Brain microvascular endothelial cell (primary cell): Measurements from ENCODE around the gene PACRG.

Experiments used
- DNase-seq: peaks from one replicate; pipeline ENCODE4 v3.0.0-alpha.2; 2020
- H3K27ac ChIP-seq: fragments of 250-450 bp; sonication (Bioruptor Pico); 2 replicates; pipeline ENCODE4 v1.5.1; 2020; ENCODE audit warnings: mild to moderate bottlenecking, moderate library complexity
- H3K27me3 ChIP-seq: fragments of 250-450 bp; sonication (Bioruptor Pico); replicated peaks from 2 replicates; pipeline ENCODE4 v1.5.1; 2020; ENCODE audit warnings: mild to moderate bottlenecking
- H3K36me3 ChIP-seq: fragments of 250-450 bp; sonication (Bioruptor Pico); replicated peaks from 2 replicates; pipeline ENCODE4 v1.5.1; 2020; ENCODE audit warnings: mild to moderate bottlenecking
- H3K4me3 ChIP-seq: 2 replicates; pipeline ENCODE4 v1.5.1; 2011; ENCODE audit warnings: low read depth, mild to moderate bottlenecking, control low read depth, low read length, moderate library complexity
- in situ Hi-C: cut with HindIII; loops from 2 replicates; pipeline ENCODE4 v1.10.0; 2017; ENCODE audit warnings: low sequenced_read_pairs, low pct_ligation_motif_present
- TF ChIP-seq, protein P1 (sequence below): IDR thresholded peaks from 2 replicates; pipeline ENCODE4 v1.5.1; 2011; ENCODE audit warnings: low read depth, mild to moderate bottlenecking, moderate library complexity, low read length, control low read depth, inconsistent platforms; ENCODE audit errors: missing control alignments

The PACRG gene

GRCh38 chr6:162943369-162943768 lies 215.6 kb downstream of the PACRG start:
- Histone ChIP-seq H3K27me3 (no peaks in the 10 kb centered on the region), H3K4me3 (no peak overlapping the region)
- in situ Hi-C loops, result no loop called here

DNA sequence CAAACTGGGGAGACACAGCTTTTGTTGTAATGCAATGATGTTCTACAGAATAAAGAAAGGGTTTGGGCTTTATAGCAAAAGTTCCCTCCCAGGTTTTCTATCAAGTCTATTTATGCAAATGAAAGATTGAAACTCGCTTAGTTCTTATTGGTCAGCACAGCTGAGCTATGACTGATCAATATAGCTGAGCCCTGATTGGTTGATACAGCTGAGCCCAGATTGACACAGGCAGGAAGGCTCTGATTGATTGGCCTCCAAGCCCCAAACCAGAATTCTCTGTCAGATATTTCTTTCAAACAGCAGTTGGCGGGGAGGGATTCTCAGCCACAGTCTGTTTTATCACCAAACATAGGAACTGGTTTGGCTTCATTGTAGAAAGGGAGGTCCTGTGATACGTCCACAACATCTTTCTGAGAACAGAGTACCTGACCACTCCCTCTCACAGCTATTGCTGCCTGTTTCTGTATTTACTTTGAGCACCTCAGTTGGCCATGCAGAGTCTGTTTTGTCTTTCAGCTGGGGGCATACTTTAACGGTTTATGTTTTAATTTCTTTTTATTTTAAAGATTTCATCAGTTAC lies 223.5 kb downstream of the PACRG start:
- no peak for DNase-seq
- Histone ChIP-seq H3K27ac (no peak overlapping the region), H3K36me3 (no peaks in the 10 kb centered on the region), H3K4me3 (no peak overlapping the region), H3K27me3 (no peaks in the 10 kb centered on the region)
- in situ Hi-C loops, result no loop called here
- TF ChIP-seq, protein P1, sequence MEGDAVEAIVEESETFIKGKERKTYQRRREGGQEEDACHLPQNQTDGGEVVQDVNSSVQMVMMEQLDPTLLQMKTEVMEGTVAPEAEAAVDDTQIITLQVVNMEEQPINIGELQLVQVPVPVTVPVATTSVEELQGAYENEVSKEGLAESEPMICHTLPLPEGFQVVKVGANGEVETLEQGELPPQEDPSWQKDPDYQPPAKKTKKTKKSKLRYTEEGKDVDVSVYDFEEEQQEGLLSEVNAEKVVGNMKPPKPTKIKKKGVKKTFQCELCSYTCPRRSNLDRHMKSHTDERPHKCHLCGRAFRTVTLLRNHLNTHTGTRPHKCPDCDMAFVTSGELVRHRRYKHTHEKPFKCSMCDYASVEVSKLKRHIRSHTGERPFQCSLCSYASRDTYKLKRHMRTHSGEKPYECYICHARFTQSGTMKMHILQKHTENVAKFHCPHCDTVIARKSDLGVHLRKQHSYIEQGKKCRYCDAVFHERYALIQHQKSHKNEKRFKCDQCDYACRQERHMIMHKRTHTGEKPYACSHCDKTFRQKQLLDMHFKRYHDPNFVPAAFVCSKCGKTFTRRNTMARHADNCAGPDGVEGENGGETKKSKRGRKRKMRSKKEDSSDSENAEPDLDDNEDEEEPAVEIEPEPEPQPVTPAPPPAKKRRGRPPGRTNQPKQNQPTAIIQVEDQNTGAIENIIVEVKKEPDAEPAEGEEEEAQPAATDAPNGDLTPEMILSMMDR, result no peak

More at GRCh38 chr6:162943369-162943768, 215.6 kb downstream of the PACRG start:
- Histone ChIP-seq H3K36me3 (no peaks in the 10 kb centered on the region), H3K27ac (peak overlapping the region; percentile 32)
- TF ChIP-seq, protein P1, result no peak
- DNase-seq, result no peak

- TF ChIP-seq, protein P1, result no peak
- no peak overlapping the region for H3K4me3 ChIP-seq
- no peak for DNase-seq
- H3K27me3 ChIP-seq, result no peaks in the 10 kb centered on the region
- no peaks in the 10 kb centered on the region for H3K36me3 ChIP-seq
- no peak overlapping the region for H3K27ac ChIP-seq
- in situ Hi-C loops, result no loop called here
Measured at GRCh38 chr6:162952423-162952822, 224.6 kb downstream of the PACRG start.

DNA sequence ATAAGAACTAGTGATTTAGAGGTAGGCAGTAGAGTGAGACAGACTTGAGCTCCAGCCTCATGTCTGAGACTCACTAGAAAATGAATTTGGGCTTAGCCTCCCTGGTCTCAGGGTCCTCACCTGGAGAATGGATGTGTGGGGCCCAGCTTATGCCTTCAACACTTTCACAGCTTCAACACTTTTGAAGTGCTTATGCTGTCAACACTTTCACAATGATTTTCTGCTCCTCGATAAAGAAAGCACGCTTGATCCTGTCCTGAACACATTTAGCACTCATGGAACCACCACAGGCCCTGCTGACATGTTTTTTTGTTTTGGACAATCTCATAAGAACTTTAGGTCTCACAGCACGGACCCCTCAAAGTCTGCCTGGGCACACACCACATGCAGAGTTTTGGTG lies 229.3 kb downstream of the PACRG start:
- no peak for DNase-seq
- Histone ChIP-seq H3K4me3 (no peak overlapping the region), H3K27me3 (no peaks in the 10 kb centered on the region), H3K27ac (no peak overlapping the region), H3K36me3 (no peaks in the 10 kb centered on the region)
- in situ Hi-C loops, result no loop called here
- TF ChIP-seq, protein P1, result no peak

GRCh38 chr6:162960679-162961457 lies 233.1 kb downstream of the PACRG start:
- H3K27me3 ChIP-seq, result no peaks in the 10 kb centered on the region
- no peak overlapping the region for H3K27ac ChIP-seq
- H3K4me3 ChIP-seq, result no peak overlapping the region
- TF ChIP-seq, protein P1, result no peak
- in situ Hi-C loops, result no loop called here
- DNase-seq, result no peak
- no peaks in the 10 kb centered on the region for H3K36me3 ChIP-seq
